ENCODE measurements around the gene TMEM253.

DNA sequence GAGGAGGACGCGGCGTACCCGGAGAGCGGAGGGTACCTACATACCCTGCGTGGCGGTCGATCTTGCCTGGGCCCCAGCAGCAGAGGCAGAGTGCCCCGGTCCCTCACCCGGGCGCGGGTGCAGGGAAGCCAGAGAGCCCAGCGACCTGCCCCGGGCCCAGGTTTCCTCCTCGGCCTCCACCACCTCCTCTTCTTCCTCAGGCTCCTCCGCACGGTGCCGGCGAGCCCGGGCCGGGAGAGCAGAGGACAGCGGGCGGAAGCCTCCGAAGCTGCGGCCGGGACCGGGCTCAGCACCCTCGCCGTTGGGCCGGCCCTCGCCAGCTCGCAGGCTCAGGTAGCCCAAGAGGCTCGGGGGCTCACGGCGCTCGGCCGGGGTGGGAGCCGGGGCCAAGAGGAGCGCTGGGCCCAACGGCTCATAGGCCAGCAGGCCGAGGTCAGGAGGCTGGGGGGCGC is 9.0 kb upstream of the TMEM253 start:
- TF ChIP-seq ZNF384 (IDR thresholded peaks at IDR 0.05) (no peak), FOXM1 (IDR thresholded peaks at IDR 0.05; ENCODE audit: borderline replicate concordance) (no peak), ELF4 (IDR thresholded peaks at IDR 0.05) (no peak), TARDBP (IDR thresholded peaks at IDR 0.05) (no peak), SP1 (IDR thresholded peaks at IDR 0.05) (no peak), SUZ12 (IDR thresholded peaks at IDR 0.05) (no peak), HDGF (IDR thresholded peaks at IDR 0.05; ENCODE audit: borderline replicate concordance) (no peak), ARNT (IDR thresholded peaks at IDR 0.05) (no peak), BHLHE40 (IDR thresholded peaks at IDR 0.05; ENCODE audit: borderline replicate concordance) (no peak), FOXA1 (IDR thresholded peaks at IDR 0.05) (no peak)

All from HEK293T (cell line).